Upper lobe of left lung (tissue), 4 donors: Measurements from ENCODE around the gene PPP1R3D.

Experiments used
- EP300 ChIP-seq, 4 donors: sonication (generic); formaldehyde crosslinking; IDR thresholded peaks; one replicate each; pipeline ENCODE4 v1.5.1; 2017; ENCODE audit warnings: antibody characterized with exemption in 4 of 4, control low read depth in 2 of 4
- POLR2A ChIP-seq, 4 donors: fragments of 450-650 bp; IDR thresholded peaks; one replicate each; pipeline ENCODE4 v1.5.1; 2016 to 2017; ENCODE audit warnings: antibody characterized with exemption in 4 of 4, mild to moderate bottlenecking in 2 of 4
- POLR2AphosphoS5 ChIP-seq, 2 donors: sonication (generic); formaldehyde crosslinking; IDR thresholded peaks; one replicate each; pipeline ENCODE4 v1.5.1; 2017; ENCODE audit warnings: antibody characterized with exemption in 2 of 2
- TF ChIP-seq, protein P1 (sequence below), 6 experiments: fragments of 450-650 bp in 4 of 6; fragments of 200-600 bp in 2 of 6; sonication (generic) in 2 of 6; IDR thresholded peaks; one replicate each; pipeline ENCODE4 v1.5.1; 2016 to 2019; ENCODE audit warnings: antibody characterized with exemption in 6 of 6

DNA sequence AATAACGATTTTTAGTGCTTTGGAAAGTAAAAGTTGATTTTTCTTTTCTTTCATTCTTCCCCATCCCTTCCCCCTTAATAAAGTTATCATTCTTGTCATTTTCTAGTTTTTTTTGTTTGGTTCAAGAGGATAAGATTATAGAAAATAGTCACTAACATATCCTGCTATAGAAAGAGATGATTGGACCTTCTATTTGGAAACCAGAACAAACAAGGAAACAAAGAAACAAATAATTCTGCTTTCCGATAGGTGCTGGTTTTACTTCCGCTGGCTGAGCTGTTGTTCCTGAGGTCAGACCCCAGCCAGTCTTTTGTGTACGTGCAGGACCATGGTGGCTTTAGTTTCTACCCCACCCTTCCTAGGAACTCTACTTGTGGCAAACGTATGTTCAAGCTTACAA, 18.0 kb upstream of the PPP1R3D start, which contains the start of gene CDH26:
- TF ChIP-seq, protein P1, sequence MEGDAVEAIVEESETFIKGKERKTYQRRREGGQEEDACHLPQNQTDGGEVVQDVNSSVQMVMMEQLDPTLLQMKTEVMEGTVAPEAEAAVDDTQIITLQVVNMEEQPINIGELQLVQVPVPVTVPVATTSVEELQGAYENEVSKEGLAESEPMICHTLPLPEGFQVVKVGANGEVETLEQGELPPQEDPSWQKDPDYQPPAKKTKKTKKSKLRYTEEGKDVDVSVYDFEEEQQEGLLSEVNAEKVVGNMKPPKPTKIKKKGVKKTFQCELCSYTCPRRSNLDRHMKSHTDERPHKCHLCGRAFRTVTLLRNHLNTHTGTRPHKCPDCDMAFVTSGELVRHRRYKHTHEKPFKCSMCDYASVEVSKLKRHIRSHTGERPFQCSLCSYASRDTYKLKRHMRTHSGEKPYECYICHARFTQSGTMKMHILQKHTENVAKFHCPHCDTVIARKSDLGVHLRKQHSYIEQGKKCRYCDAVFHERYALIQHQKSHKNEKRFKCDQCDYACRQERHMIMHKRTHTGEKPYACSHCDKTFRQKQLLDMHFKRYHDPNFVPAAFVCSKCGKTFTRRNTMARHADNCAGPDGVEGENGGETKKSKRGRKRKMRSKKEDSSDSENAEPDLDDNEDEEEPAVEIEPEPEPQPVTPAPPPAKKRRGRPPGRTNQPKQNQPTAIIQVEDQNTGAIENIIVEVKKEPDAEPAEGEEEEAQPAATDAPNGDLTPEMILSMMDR (IDR thresholded peaks at IDR 0.05), result no peak
- no peak for TF ChIP-seq POLR2A (IDR thresholded peaks at IDR 0.05)
- TF ChIP-seq POLR2AphosphoS5 (IDR thresholded peaks at IDR 0.05), result no peak
- no peak for TF ChIP-seq EP300 (IDR thresholded peaks at IDR 0.05)
